AG08395 (cell line): ENCODE data around the gene UBR7.
"Not testable (repeated sequence)": the region's sequence is repeated elsewhere in the genome, so short reads cannot be mapped to it uniquely, and the experiment has no call there.

Experiments used
- DNase-seq: peaks from one replicate; pipeline ENCODE4 v3.0.0; 2012; ENCODE audit warnings: mixed read lengths, low spot score

Gene UBR7

GRCh38 chr14:93206793-93207467, at the start of gene UBR7, which contains the start of gene GON7:
Gene UBR7 (plus strand): TSS chr14:93207256. CDS start chr14:93207292, 36 bp downstream.
Gene GON7 (minus strand): TSS chr14:93207065. CDS start chr14:93207037, 28 bp downstream.
- DNase-seq, result peak; percentile 98

DNA sequence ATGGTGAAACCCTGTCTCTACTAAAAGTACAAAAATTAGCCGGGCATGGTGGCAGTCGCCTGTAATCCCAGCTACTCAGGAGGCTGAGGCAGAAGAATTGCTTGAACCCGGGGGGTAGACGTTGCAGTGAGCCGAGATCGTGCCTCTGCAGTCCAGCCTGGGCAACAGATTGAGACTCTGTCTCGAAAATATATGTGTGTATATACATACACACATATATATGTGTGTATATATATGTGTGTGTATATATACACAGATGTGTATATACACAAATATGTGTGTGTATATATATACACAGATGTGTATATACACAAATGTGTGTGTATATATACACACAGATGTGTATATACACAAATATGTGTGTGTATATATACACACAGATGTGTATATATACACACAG, 48.7 kb upstream of the UBR7 start:
- DNase-seq, result not testable (repeated sequence)

- DNase-seq, result not testable (repeated sequence)
These were observed 47.3 kb upstream of the UBR7 start for GRCh38 chr14:93159625-93160352.

- peak; percentile 35 for DNase-seq
These were observed 46.7 kb upstream of the UBR7 start for GRCh38 chr14:93160353-93160801.

GRCh38 chr14:93161411-93161940, 45.6 kb upstream of the UBR7 start:
- DNase-seq, result no peak

GRCh38 chr14:93163564-93163963, 43.5 kb upstream of the UBR7 start:
- DNase-seq, result no peak

GRCh38 chr14:93165271-93166265, 41.5 kb upstream of the UBR7 start:
- not testable (repeated sequence) for DNase-seq

GRCh38 chr14:93168610-93169009, 38.4 kb upstream of the UBR7 start:
- DNase-seq, result not testable (repeated sequence)

DNA sequence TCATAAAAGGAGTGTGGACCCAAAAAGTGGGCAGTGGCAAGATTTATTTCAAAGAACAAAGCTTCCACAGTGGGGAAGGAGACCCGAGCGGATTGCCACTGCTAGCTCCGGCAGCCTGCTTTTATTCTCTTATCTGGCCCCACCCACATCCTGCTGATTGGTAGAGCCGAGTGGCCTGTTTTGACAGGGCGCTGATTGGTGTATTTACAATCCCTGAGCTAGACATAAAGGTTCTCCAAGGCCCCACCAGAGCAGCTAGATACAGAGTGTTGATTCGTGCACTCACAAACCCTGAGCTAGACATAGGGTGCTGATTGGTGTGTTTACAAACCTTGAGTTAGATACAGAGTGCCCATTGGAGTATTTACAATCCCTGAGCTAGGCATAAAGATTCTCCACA, 37.4 kb upstream of the UBR7 start:
- DNase-seq, result not testable (repeated sequence)

GRCh38 chr14:93170141-93170540, 36.9 kb upstream of the UBR7 start:
- DNase-seq, result not testable (repeated sequence)

DNA sequence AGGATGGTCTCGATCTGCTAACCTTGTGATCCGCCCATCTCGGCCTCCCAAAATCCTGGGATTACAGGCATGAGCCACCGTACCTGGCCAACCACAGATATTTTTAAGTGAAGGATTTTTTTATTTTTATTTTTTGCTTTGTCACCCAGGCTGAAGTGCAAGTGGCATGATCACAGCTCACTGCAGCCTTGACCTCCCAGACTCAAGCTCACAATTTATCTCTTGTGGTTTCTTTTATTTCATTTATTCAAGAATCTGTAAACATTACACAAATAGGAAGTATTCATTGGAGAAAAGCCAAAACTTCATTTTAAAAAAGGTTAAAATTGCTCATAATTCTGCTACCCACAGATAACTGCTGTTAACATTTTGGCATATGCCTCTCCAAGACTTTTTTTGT, 35.7 kb upstream of the UBR7 start:
- no peak for DNase-seq

- DNase-seq, result peak; percentile 4
These were observed 33.1 kb upstream of the UBR7 start for GRCh38 chr14:93173943-93174395.

- not testable (repeated sequence) for DNase-seq
These were observed 32.3 kb upstream of the UBR7 start for GRCh38 chr14:93174731-93175130.

GRCh38 chr14:93175492-93175891, 31.6 kb upstream of the UBR7 start:
- DNase-seq, result no peak

DNA sequence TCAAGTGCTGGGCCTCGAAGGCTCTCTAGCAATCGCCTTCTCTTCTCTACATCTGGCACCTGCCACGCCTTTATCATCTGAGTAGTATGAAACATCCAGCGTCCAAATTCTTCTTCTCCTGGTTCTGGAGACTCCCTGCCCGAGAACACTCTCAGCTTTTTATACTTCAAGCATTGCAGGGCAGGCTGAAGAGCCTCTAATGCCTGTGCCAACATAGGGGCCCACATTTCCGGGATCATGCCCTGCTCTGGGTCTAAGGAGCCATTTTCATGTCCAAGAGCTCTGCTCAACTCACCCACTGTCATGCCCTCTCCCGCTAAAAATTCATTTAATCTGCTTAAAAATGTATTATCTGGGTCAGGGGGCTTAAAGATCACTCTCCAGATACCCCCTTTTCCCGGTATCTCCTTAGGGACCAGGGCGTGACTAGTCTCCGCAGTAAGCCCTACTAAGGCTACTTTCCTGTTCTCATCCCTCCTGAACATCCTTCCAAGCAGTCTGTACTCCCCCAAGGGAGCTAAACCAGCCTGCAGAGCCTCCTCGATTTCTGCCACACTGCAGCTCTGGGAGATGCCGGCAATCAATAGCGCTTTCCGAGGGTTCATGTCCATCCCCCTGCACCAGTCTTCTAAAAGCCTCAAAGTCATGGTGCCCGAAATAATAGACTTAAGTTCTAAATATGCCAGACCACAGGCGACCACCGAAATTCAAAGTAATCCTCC, 23.3 kb upstream of the UBR7 start:
- DNase-seq, result no peak

GRCh38 chr14:93184391-93185348, 22.4 kb upstream of the UBR7 start, which contains the start of the genes LYSET and MOAP1:
Gene LYSET (plus strand): TSS chr14:93185317. CDS start chr14:93185406, 89 bp downstream.
Gene MOAP1 (minus strand): TSS chr14:93184897. CDS start chr14:93184242, 655 bp downstream.
- peak; percentile 92 for DNase-seq

DNA sequence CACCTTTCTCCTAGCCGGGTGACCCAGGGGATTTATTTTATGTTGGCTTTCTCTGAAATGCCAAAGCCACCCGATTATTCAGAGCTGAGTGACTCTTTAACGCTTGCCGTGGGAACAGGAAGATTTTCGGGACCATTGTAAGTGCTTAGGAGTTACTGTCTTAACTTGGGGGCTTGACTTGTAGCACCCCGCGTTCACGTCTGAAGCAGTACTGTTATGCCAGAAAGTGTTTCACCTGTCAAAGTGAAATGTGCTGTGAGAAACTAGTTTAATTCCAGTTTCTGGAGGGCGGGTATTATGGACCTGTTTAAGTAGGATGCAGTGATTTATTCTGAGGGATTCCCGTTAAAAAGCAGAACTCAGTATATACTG, 21.7 kb upstream of the UBR7 start:
- no peak for DNase-seq

DNA sequence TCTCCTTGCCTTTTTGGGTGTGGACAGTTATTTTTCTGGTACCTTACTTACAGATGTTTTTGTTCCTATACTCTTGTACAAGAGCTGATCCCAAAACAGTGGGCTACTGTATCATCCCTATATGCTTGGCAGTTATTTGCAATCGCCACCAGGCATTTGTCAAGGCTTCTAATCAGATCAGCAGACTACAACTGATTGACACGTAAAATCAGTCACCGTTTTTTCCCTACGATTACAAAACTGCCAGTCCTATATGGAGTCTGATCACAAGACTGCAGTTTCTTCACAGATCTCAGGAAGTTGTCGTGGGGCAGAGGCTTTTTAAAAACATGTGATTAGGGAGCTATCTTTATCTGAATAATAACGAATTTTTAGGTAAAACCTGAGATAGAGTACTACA, 20.6 kb upstream of the UBR7 start:
- no peak for DNase-seq

- no peak for DNase-seq
These were observed 20.1 kb upstream of the UBR7 start for GRCh38 chr14:93186956-93187355.
